Hepatocyte (in vitro differentiated cells): Measurements from ENCODE around the gene AHNAK. TPM values are rescaled to one million over a fixed set of nuclear protein-coding genes. Genes with fewer than 3 reads are reported as not detected.

Experiments used
- DNase-seq: peaks from one replicate; pipeline ENCODE4 v3.0.0-alpha.2; 2016; ENCODE audit warnings: low spot score
- H2AFZ ChIP-seq: fragments of 200-600 bp; sonication (generic); 2 replicates; pipeline ENCODE4 v1.6.0; 2016; ENCODE audit warnings: antibody characterized with exemption, mild to moderate bottlenecking
- H3K27ac ChIP-seq: fragments of 200-600 bp; sonication (generic); 2 replicates; pipeline ENCODE4 v1.5.1; 2016; ENCODE audit warnings: mild to moderate bottlenecking
- H3K27me3 ChIP-seq: fragments of 200-600 bp; sonication (generic); 2 replicates; pipeline ENCODE4 v1.6.1; 2016
- H3K36me3 ChIP-seq: fragments of 200-600 bp; sonication (generic); replicated peaks from 2 replicates; pipeline ENCODE4 v1.5.1; 2016; ENCODE audit warnings: low read depth; ENCODE audit not compliant: insufficient read depth
- H3K4me1 ChIP-seq: fragments of 200-600 bp; sonication (generic); 2 replicates; pipeline ENCODE4 v1.5.1; 2016; ENCODE audit warnings: mild to moderate bottlenecking, moderate library complexity; ENCODE audit not compliant: insufficient read depth
- H3K4me2 ChIP-seq: fragments of 200-600 bp; sonication (generic); 2 replicates; pipeline ENCODE4 v1.6.0; 2016
- H3K4me3 ChIP-seq: fragments of 200-600 bp; sonication (generic); 2 replicates; pipeline ENCODE4 v1.5.1; 2016; ENCODE audit warnings: mild to moderate bottlenecking
- H3K79me2 ChIP-seq: fragments of 200-600 bp; sonication (generic); 2 replicates; pipeline ENCODE4 v1.6.0; 2017; ENCODE audit warnings: mild to moderate bottlenecking
- H3K9me2 ChIP-seq: fragments of 200-600 bp; sonication (generic); replicated peaks from 2 replicates; pipeline ENCODE4 v1.6.0; 2017; ENCODE audit warnings: mild to moderate bottlenecking; ENCODE audit not compliant: insufficient read depth
- H3K9me3 ChIP-seq: fragments of 200-600 bp; sonication (generic); 2 replicates; pipeline ENCODE4 v1.5.1; 2016; ENCODE audit warnings: low read depth, mild to moderate bottlenecking
- H4K20me1 ChIP-seq: fragments of 200-600 bp; sonication (generic); 2 replicates; pipeline ENCODE4 v1.6.0; 2016; ENCODE audit warnings: mild to moderate bottlenecking; ENCODE audit not compliant: insufficient read depth, poor library complexity, severe bottlenecking
- EZH2 ChIP-seq: fragments of 200-600 bp; sonication (generic); IDR thresholded peaks from 2 replicates; pipeline ENCODE4 v1.6.1; 2016; ENCODE audit warnings: antibody characterized with exemption, mild to moderate bottlenecking, borderline replicate concordance
- EZH2phosphoT487 ChIP-seq: fragments of 200-600 bp; sonication (generic); IDR thresholded peaks from one replicate; pipeline ENCODE4 v1.6.1; 2018; ENCODE audit warnings: antibody characterized with exemption, mild to moderate bottlenecking, low read depth, moderate library complexity; ENCODE audit not compliant: unreplicated experiment, severe bottlenecking
- WGBS: methylation state at CpG from one replicate; pipeline ENCODE4 v1.1.6; 2016; ENCODE audit warnings: low lambda C conversion rate; ENCODE audit errors: missing lambda C conversion rate; 5-methylcytosine and 5-hydroxymethylcytosine counted together
- polyA plus RNA-seq: library from polyadenylated mRNA; unstranded; fragments of >200 nt; fragmentation: Nextera tagmentation; extraction: Ambion mirVana; gene quantifications from 2 replicates; pipeline ENCODE4 v1.2.1, GENCODE V29; 2016
- total RNA-seq: library from RNA; depleted of rRNA; stranded (reverse); fragments of >200 nt; gene quantifications from 2 replicates; pipeline ENCODE4 v1.2.3, GENCODE V29; 2014
- TF ChIP-seq, protein P1 (sequence below): fragments of 200-600 bp; sonication (generic); IDR thresholded peaks from 2 replicates; pipeline ENCODE4 v1.5.1; 2016; ENCODE audit warnings: antibody characterized with exemption, mild to moderate bottlenecking; ENCODE audit not compliant: poor library complexity

The AHNAK gene
- total and polyA plus RNA-seq, 2 experiments from 2014 or later = 47.6 to 237 TPM

- Histone ChIP-seq H3K4me1 (peaks cover 73% of the 10 kb centered on the region), H4K20me1 (peaks cover 68% of the 10 kb centered on the region), H3K79me2 (peaks cover 82% of the 10 kb centered on the region), H2AFZ (no peak overlapping the region), H3K9me2 (no peaks in the 10 kb centered on the region), H3K36me3 (no peaks in the 10 kb centered on the region), H3K9me3 (no peaks in the 10 kb centered on the region), H3K27ac (peak overlapping the region; percentile 99), H3K4me3 (peak overlapping the region; percentile 96), H3K27me3 (no peaks in the 10 kb centered on the region), H3K4me2 (peak overlapping the region; percentile 95)
- 18% methylated on average over 27 of the region's 30 CpGs for WGBS
- TF ChIP-seq, protein P1, sequence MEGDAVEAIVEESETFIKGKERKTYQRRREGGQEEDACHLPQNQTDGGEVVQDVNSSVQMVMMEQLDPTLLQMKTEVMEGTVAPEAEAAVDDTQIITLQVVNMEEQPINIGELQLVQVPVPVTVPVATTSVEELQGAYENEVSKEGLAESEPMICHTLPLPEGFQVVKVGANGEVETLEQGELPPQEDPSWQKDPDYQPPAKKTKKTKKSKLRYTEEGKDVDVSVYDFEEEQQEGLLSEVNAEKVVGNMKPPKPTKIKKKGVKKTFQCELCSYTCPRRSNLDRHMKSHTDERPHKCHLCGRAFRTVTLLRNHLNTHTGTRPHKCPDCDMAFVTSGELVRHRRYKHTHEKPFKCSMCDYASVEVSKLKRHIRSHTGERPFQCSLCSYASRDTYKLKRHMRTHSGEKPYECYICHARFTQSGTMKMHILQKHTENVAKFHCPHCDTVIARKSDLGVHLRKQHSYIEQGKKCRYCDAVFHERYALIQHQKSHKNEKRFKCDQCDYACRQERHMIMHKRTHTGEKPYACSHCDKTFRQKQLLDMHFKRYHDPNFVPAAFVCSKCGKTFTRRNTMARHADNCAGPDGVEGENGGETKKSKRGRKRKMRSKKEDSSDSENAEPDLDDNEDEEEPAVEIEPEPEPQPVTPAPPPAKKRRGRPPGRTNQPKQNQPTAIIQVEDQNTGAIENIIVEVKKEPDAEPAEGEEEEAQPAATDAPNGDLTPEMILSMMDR = peak; percentile 94
- TF ChIP-seq EZH2 = no peak
- TF ChIP-seq EZH2phosphoT487 = no peak
- peak; percentile 85 for DNase-seq
These were observed 3.6 kb downstream of the AHNAK start for GRCh38 chr11:62542750-62543567.

- Histone ChIP-seq H3K4me1 (peaks cover 68% of the 10 kb centered on the region), H3K27me3 (no peaks in the 10 kb centered on the region), H2AFZ (no peak overlapping the region), H3K27ac (peak overlapping the region; percentile 89), H3K4me2 (peak overlapping the region; percentile 95), H3K4me3 (no peak overlapping the region), H3K36me3 (no peaks in the 10 kb centered on the region), H3K9me2 (no peaks in the 10 kb centered on the region), H3K9me3 (no peaks in the 10 kb centered on the region), H4K20me1 (peaks cover 75% of the 10 kb centered on the region), H3K79me2 (peaks cover 90% of the 10 kb centered on the region)
- DNase-seq = no peak
- TF ChIP-seq, protein P1 = no peak
- TF ChIP-seq EZH2phosphoT487 (no peak), EZH2 (no peak)
- WGBS = 56% methylated on average over 6 of the region's 6 CpGs
These were observed 4.4 kb downstream of the AHNAK start for GRCh38 chr11:62542111-62542745.

GRCh38 chr11:62540804-62541701 lies 5.6 kb downstream of the AHNAK start:
- H3K36me3 ChIP-seq = no peaks in the 10 kb centered on the region
- no peak for DNase-seq
- H3K27me3 ChIP-seq = no peaks in the 10 kb centered on the region
- H3K4me1 ChIP-seq = peaks cover 65% of the 10 kb centered on the region
- no peaks in the 10 kb centered on the region for H3K9me3 ChIP-seq
- H2AFZ ChIP-seq = no peak overlapping the region
- peak overlapping the region; percentile 49 for H3K27ac ChIP-seq
- H3K79me2 ChIP-seq = peaks cover 96% of the 10 kb centered on the region
- H3K4me2 ChIP-seq = peak overlapping the region; percentile 95
- H4K20me1 ChIP-seq = peaks cover 87% of the 10 kb centered on the region
- no peaks in the 10 kb centered on the region for H3K9me2 ChIP-seq
- WGBS = 75% methylated on average over 16 of the region's 16 CpGs
- H3K4me3 ChIP-seq = no peak overlapping the region
- TF ChIP-seq EZH2 = no peak
- TF ChIP-seq, protein P1 = no peak
- no peak for TF ChIP-seq EZH2phosphoT487
